ENCODE results near the gene CCAR1. TPM values are rescaled to one million over a fixed set of nuclear protein-coding genes. Genes with fewer than 3 reads are reported as not detected.
"Not testable (repeated sequence)": the region's sequence is repeated elsewhere in the genome, so short reads cannot be mapped to it uniquely, and the experiment has no call there.

Gene CCAR1
- total and polyA plus RNA-seq, 2 experiments from 2014 or later, result 32.4 to 53.2 TPM

GRCh38 chr10:68734349-68734748, 13.3 kb downstream of the CCAR1 start:
- H3K36me3 ChIP-seq (ENCODE audit: low read depth), result peaks cover 51% of the 10 kb centered on the region
- no peaks in the 10 kb centered on the region for H3K9me2 ChIP-seq (ENCODE audit: insufficient read depth)
- TF ChIP-seq EZH2phosphoT487 (IDR thresholded peaks at IDR 0.05; ENCODE audit: insufficient read depth, low read depth), result no peak
- no peak for TF ChIP-seq EZH2 (IDR thresholded peaks at IDR 0.05; ENCODE audit: insufficient read depth, poor library complexity, severe bottlenecking)
- no peaks in the 10 kb centered on the region for H4K20me1 ChIP-seq (ENCODE audit: insufficient read depth)
- H3K9ac ChIP-seq, result no peak overlapping the region
- in situ Hi-C loops (cut with MboI), result no loop called here
- no peak overlapping the region for H2AFZ ChIP-seq
- H3K27me3 ChIP-seq (replicated peaks; ENCODE audit: insufficient read depth), result no peaks in the 10 kb centered on the region
- no peaks in the 10 kb centered on the region for H3F3A ChIP-seq (ENCODE audit: insufficient read depth)
- no peak for DNase-seq
- H3K4me3 ChIP-seq, result no peak overlapping the region
- no peaks in the 10 kb centered on the region for H3K9me3 ChIP-seq (ENCODE audit: low read depth)
- H3K4me1 ChIP-seq (ENCODE audit: insufficient read depth), result no peaks in the 10 kb centered on the region
- peaks cover 85% of the 10 kb centered on the region for H3K79me2 ChIP-seq (ENCODE audit: insufficient read depth)
- WGBS, 2 experiments (ENCODE audit: low coverage in 1 of 2, low lambda C conversion rate in 2 of 2, missing lambda C conversion rate in 2 of 2), result 97 to 100% methylated on average over 7 of the region's 7 CpGs
- no peak overlapping the region for H3K27ac ChIP-seq
- H3K4me2 ChIP-seq (ENCODE audit: unreplicated experiment), result no peak overlapping the region

- no peaks in the 10 kb centered on the region for H3K4me1 ChIP-seq (ENCODE audit: insufficient read depth)
- in situ Hi-C loops (cut with MboI), result no loop called here
- H3K36me3 ChIP-seq (ENCODE audit: low read depth), result peaks cover 53% of the 10 kb centered on the region
- H3K27ac ChIP-seq, result no peak overlapping the region
- DNase-seq, result no peak
- H3K4me2 ChIP-seq (ENCODE audit: unreplicated experiment), result no peak overlapping the region
- H3K9me2 ChIP-seq (ENCODE audit: insufficient read depth), result no peaks in the 10 kb centered on the region
- H2AFZ ChIP-seq, result no peak overlapping the region
- H3F3A ChIP-seq (ENCODE audit: insufficient read depth), result no peaks in the 10 kb centered on the region
- H3K27me3 ChIP-seq (replicated peaks; ENCODE audit: insufficient read depth), result no peaks in the 10 kb centered on the region
- TF ChIP-seq EZH2 (IDR thresholded peaks at IDR 0.05; ENCODE audit: insufficient read depth, poor library complexity, severe bottlenecking), result no peak
- TF ChIP-seq EZH2phosphoT487 (IDR thresholded peaks at IDR 0.05; ENCODE audit: insufficient read depth, low read depth), result no peak
- no peaks in the 10 kb centered on the region for H4K20me1 ChIP-seq (ENCODE audit: insufficient read depth)
- H3K9ac ChIP-seq, result no peak overlapping the region
- no peaks in the 10 kb centered on the region for H3K9me3 ChIP-seq (ENCODE audit: low read depth)
- peaks cover 84% of the 10 kb centered on the region for H3K79me2 ChIP-seq (ENCODE audit: insufficient read depth)
- WGBS, 2 experiments (ENCODE audit: low coverage in 1 of 2, low lambda C conversion rate in 2 of 2, missing lambda C conversion rate in 2 of 2), result 78 to 84% methylated on average over 6 of the region's 6 CpGs
- no peak overlapping the region for H3K4me3 ChIP-seq
Measured at GRCh38 chr10:68735119-68735518, 14.1 kb downstream of the CCAR1 start.

DNA sequence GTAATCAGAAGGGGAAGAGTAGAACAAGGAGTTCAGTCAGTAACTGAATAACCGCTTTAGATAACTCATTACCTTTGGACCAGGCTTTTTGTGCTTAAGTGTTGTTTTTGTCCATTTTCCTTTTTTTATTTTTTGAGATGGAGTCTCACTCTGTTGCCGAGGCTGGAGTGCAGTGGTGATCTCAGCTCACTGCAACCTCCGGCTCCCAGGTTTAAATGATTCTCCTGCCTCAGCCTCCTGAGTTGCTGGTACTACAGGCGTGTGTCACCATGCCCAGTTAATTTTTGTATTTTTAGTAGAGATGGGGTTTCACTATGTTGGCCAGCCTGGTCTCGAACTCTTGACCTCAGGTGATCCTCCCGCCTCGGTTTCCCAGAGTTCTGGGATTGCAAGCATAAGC, 14.7 kb downstream of the CCAR1 start:
- H3K4me2 ChIP-seq (ENCODE audit: unreplicated experiment); H3K27ac ChIP-seq; in situ Hi-C loops (cut with MboI); H3K9me3 ChIP-seq (ENCODE audit: low read depth); H4K20me1 ChIP-seq (ENCODE audit: insufficient read depth); H3K4me1 ChIP-seq (ENCODE audit: insufficient read depth); DNase-seq; H3K4me3 ChIP-seq; H3F3A ChIP-seq (ENCODE audit: insufficient read depth); H3K27me3 ChIP-seq (replicated peaks; ENCODE audit: insufficient read depth); H2AFZ ChIP-seq; H3K9me2 ChIP-seq (ENCODE audit: insufficient read depth); H3K9ac ChIP-seq: not testable (repeated sequence)
- peaks cover 57% of the 10 kb centered on the region for H3K36me3 ChIP-seq (ENCODE audit: low read depth)
- peaks cover 78% of the 10 kb centered on the region for H3K79me2 ChIP-seq (ENCODE audit: insufficient read depth)
- WGBS, 2 experiments (ENCODE audit: low coverage in 1 of 2, low lambda C conversion rate in 2 of 2, missing lambda C conversion rate in 2 of 2), result 85 to 98% methylated on average over 6 to 7 of the region's 7 CpGs

- H3F3A ChIP-seq (ENCODE audit: insufficient read depth); H3K27ac ChIP-seq; H2AFZ ChIP-seq; H3K4me1 ChIP-seq (ENCODE audit: insufficient read depth); H3K9me2 ChIP-seq (ENCODE audit: insufficient read depth); H3K9ac ChIP-seq; H4K20me1 ChIP-seq (ENCODE audit: insufficient read depth); DNase-seq; H3K4me2 ChIP-seq (ENCODE audit: unreplicated experiment); H3K9me3 ChIP-seq (ENCODE audit: low read depth); H3K27me3 ChIP-seq (replicated peaks; ENCODE audit: insufficient read depth); in situ Hi-C loops (cut with MboI); H3K4me3 ChIP-seq: not testable (repeated sequence)
- H3K36me3 ChIP-seq (ENCODE audit: low read depth), result peaks cover 57% of the 10 kb centered on the region
- H3K79me2 ChIP-seq (ENCODE audit: insufficient read depth), result peaks cover 29% of the 10 kb centered on the region
- 98% methylated on average over 5 of the region's 5 CpGs for WGBS, 2 experiments (ENCODE audit: low coverage in 1 of 2, low lambda C conversion rate in 2 of 2, missing lambda C conversion rate in 2 of 2)
Measured at GRCh38 chr10:68740676-68741075, 19.6 kb downstream of the CCAR1 start.

GRCh38 chr10:68742397-68742796, 21.4 kb downstream of the CCAR1 start:
- no peak for TF ChIP-seq EZH2phosphoT487 (IDR thresholded peaks at IDR 0.05; ENCODE audit: insufficient read depth, low read depth)
- no peak for TF ChIP-seq EZH2 (IDR thresholded peaks at IDR 0.05; ENCODE audit: insufficient read depth, poor library complexity, severe bottlenecking)
- H3K4me2 ChIP-seq (ENCODE audit: unreplicated experiment), result no peak overlapping the region

More at GRCh38 chr10:68742397-68742796, 21.4 kb downstream of the CCAR1 start:
- Histone ChIP-seq H4K20me1 (ENCODE audit: insufficient read depth) (no peaks in the 10 kb centered on the region), H3K9me2 (ENCODE audit: insufficient read depth) (no peaks in the 10 kb centered on the region), H3K27ac (no peak overlapping the region), H3F3A (ENCODE audit: insufficient read depth) (no peaks in the 10 kb centered on the region), H3K27me3 (replicated peaks; ENCODE audit: insufficient read depth) (no peaks in the 10 kb centered on the region), H3K79me2 (ENCODE audit: insufficient read depth) (peaks cover 14% of the 10 kb centered on the region; the same call in 1 of the 2 replicates), H3K36me3 (ENCODE audit: low read depth) (peaks cover 52% of the 10 kb centered on the region), H2AFZ (no peak overlapping the region), H3K4me3 (no peak overlapping the region), H3K9me3 (ENCODE audit: low read depth) (no peaks in the 10 kb centered on the region), H3K4me1 (ENCODE audit: insufficient read depth) (no peaks in the 10 kb centered on the region), H3K9ac (no peak overlapping the region)
- DNase-seq, result no peak
- in situ Hi-C loops (cut with MboI), result no loop called here
- 74 to 76% methylated on average over 6 of the region's 6 CpGs for WGBS, 2 experiments (ENCODE audit: low coverage in 1 of 2, low lambda C conversion rate in 2 of 2, missing lambda C conversion rate in 2 of 2)

Data from GM23248 (cell line).